Calu3 (cell line): ENCODE results near the gene CCSER1. TPM values are rescaled to one million over a fixed set of nuclear protein-coding genes. Genes with fewer than 3 reads are reported as not detected.

Experiments used
- BruUV-seq: library from RNA; stranded (reverse); fragments of 400-500 nt; replicated peaks from 2 replicates; lab custom pipeline; 2021; lab: Mats Ljungman, UMichigan
- CTCF ChIA-PET: fragments of 300-600 bp; sonication (Branson Sonifier 250); formaldehyde crosslinking; loops from one replicate; lab custom pipeline; 2022; ENCODE audit warnings: antibody characterized with exemption; lab: Charles Lee
- DNase-seq: peaks from one replicate; pipeline ENCODE4 v3.0.0; 2022
- H3K27ac Mint-ChIP-seq: one replicate; pipeline ENCODE4 v1.8.0; 2022; ENCODE audit warnings: mixed read lengths; ENCODE audit not compliant: unreplicated experiment
- H3K27me3 Mint-ChIP-seq: one replicate; pipeline ENCODE4 v1.8.0; 2022; ENCODE audit warnings: mixed read lengths; ENCODE audit not compliant: unreplicated experiment
- H3K36me3 Mint-ChIP-seq: one replicate; pipeline ENCODE4 v1.8.0; 2022; ENCODE audit warnings: mild to moderate bottlenecking, moderate library complexity, mixed read lengths; ENCODE audit not compliant: insufficient read depth, unreplicated experiment
- H3K4me1 Mint-ChIP-seq: one replicate; pipeline ENCODE4 v1.8.0; 2022; ENCODE audit warnings: mild to moderate bottlenecking, low read depth, mixed read lengths; ENCODE audit not compliant: unreplicated experiment
- H3K4me3 Mint-ChIP-seq: one replicate; pipeline ENCODE4 v1.8.0; 2022; ENCODE audit warnings: mild to moderate bottlenecking, low read depth, moderate library complexity, mixed read lengths; ENCODE audit not compliant: unreplicated experiment
- H3K9me3 Mint-ChIP-seq: one replicate; pipeline ENCODE4 v1.8.0; 2022; ENCODE audit warnings: low read depth, mixed read lengths; ENCODE audit not compliant: unreplicated experiment
- intact Hi-C: fragments of 100-400 bp; cut with micrococcal nuclease; formaldehyde crosslinking; loops from one replicate; pipeline ENCODE4 v1.10.0; 2022; ENCODE audit not compliant: unreplicated experiment
- total RNA-seq: library from RNA; stranded (reverse); gene quantifications from 2 replicates; pipeline ENCODE4 v1.2.3, GENCODE V29; 2022
- TF ChIP-seq, protein P1 (sequence below): fragments of 200-600 bp; IDR thresholded peaks from one replicate; pipeline ENCODE4 v1.8.0; 2022; ENCODE audit warnings: antibody characterized with exemption; ENCODE audit not compliant: unreplicated experiment

CCSER1 gene
- total RNA-seq, 1 experiment from 2014 or later = 6.2 TPM

DNA sequence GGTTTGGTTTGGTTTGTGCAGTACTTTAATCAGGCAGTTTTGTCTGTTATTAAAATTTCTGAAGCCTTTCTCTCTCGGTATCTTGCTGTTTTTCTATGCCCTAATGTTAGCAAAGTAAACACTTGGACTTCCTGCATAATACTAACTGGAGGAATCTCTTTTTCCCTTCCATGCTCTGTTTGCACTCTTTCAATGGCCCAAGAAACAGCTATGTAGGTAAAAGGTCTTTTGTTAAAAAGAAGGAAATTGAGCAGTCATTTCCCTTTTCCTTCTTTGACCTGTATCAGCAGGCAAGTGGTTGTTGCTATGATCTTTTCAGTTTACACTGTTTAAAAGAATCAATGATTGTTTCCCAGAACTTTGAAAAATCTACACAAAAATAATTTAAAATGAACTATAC, 82.7 kb downstream of the CCSER1 start:
- peaks cover 4% of the 10 kb centered on the region for H3K9me3 Mint-ChIP-seq
- CTCF ChIA-PET = no interaction called here
- H3K27me3 Mint-ChIP-seq = no peaks in the 10 kb centered on the region
- DNase-seq = no peak
- peaks cover 7% of the 10 kb centered on the region for H3K4me1 Mint-ChIP-seq
- no peak overlapping the region for H3K4me3 Mint-ChIP-seq
- no TSS peak for BruUV-seq
- TF ChIP-seq, protein P1, sequence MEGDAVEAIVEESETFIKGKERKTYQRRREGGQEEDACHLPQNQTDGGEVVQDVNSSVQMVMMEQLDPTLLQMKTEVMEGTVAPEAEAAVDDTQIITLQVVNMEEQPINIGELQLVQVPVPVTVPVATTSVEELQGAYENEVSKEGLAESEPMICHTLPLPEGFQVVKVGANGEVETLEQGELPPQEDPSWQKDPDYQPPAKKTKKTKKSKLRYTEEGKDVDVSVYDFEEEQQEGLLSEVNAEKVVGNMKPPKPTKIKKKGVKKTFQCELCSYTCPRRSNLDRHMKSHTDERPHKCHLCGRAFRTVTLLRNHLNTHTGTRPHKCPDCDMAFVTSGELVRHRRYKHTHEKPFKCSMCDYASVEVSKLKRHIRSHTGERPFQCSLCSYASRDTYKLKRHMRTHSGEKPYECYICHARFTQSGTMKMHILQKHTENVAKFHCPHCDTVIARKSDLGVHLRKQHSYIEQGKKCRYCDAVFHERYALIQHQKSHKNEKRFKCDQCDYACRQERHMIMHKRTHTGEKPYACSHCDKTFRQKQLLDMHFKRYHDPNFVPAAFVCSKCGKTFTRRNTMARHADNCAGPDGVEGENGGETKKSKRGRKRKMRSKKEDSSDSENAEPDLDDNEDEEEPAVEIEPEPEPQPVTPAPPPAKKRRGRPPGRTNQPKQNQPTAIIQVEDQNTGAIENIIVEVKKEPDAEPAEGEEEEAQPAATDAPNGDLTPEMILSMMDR = no peak
- H3K36me3 Mint-ChIP-seq = no peaks in the 10 kb centered on the region
- peak overlapping the region; percentile 27 for H3K27ac Mint-ChIP-seq
- intact Hi-C loops = no loop called here

DNA sequence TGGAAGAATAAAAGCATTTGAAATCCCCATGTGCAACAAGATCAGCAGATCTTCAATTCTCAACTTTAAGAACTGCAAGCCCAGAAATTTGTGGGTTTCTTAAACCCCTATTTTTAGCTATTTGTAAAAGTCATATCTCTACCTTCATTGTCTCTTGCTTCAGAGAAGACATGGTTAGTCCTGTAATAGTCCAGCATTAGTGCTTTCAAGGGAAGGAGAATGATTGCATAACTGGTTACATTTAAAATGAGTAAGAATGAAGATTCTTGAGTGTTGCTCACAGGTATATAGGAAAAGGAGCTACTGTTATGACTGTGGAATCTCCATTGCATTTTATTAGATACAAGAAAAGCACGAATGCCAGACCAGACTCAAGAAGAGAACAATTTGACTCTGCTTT, 84.0 kb downstream of the CCSER1 start:
- no TSS peak for BruUV-seq
- CTCF ChIA-PET = no interaction called here
- H3K36me3 Mint-ChIP-seq = no peaks in the 10 kb centered on the region
- no peaks in the 10 kb centered on the region for H3K27me3 Mint-ChIP-seq
- TF ChIP-seq, protein P1 = no peak
- no peak overlapping the region for H3K4me3 Mint-ChIP-seq
- intact Hi-C loops = no loop called here
- peaks cover under 1% of the 10 kb centered on the region for H3K9me3 Mint-ChIP-seq
- DNase-seq = no peak
- H3K27ac Mint-ChIP-seq = no peak overlapping the region
- peaks cover 16% of the 10 kb centered on the region for H3K4me1 Mint-ChIP-seq

DNA sequence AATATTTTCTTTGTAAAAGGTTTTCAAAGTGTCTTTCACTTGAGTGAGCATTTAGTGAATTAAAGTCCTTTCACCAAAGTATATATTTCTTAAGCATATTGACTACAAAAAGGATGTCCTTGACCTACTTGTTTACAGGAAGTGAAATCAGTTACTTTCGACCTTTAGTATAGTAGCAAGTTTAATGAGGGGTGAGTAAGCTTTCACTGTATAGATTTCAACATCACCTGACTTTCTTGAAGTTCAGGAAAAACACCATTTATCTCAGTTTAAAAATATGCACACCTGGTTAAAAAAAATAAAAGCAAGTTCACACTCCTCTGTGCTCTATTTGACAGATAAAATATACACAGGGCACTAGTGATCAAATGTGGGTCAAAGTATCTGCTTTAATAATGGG, 88.1 kb downstream of the CCSER1 start:
- Mint-ChIP-seq H3K9me3 (peaks cover 2% of the 10 kb centered on the region), H3K36me3 (no peaks in the 10 kb centered on the region), H3K4me1 (peaks cover 22% of the 10 kb centered on the region), H3K27me3 (no peaks in the 10 kb centered on the region), H3K4me3 (no peak overlapping the region), H3K27ac (no peak overlapping the region)
- TF ChIP-seq, protein P1 = no peak
- intact Hi-C loops = no loop called here
- CTCF ChIA-PET = interaction anchor here (1.6 kb wide), 1 partner anchor 20 kb away, joined by 3 read pairs; no protein-coding TSS in a partner anchor
- BruUV-seq = no TSS peak
- DNase-seq = no peak

DNA sequence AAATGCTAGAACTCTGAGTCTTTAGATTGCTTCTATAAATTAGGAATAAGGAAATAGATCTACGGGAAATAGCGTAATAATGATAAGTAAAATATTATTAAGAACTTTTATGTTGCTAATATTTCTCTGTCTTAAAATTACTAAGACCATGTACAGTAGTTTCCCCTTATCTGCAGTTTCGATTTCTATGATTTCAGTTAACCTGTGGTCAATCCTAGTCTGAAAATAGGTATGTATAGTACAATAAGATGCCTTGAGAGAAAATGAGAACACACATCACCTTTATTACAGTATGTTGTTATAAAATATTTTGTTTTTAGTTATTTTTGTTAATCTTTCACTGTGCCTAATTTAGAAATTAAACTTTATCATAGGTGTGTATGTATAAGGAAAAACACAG, 92.6 kb downstream of the CCSER1 start:
- no peaks in the 10 kb centered on the region for H3K27me3 Mint-ChIP-seq
- CTCF ChIA-PET = no interaction called here

More for the DNA sequence above, 92.6 kb downstream of the CCSER1 start:
- H3K9me3 Mint-ChIP-seq = peaks cover 2% of the 10 kb centered on the region
- no peak for DNase-seq
- no peaks in the 10 kb centered on the region for H3K36me3 Mint-ChIP-seq
- TF ChIP-seq, protein P1 = no peak
- no peak overlapping the region for H3K4me3 Mint-ChIP-seq
- no TSS peak for BruUV-seq
- H3K27ac Mint-ChIP-seq = no peak overlapping the region
- peaks cover 22% of the 10 kb centered on the region for H3K4me1 Mint-ChIP-seq
- intact Hi-C loops = no loop called here
